Trophoblast cell (in vitro differentiated cells and primary cell): ENCODE measurements around the gene KANSL1.
A peak's percentile ranks its signal among the peaks of the same experiment; 100 is the strongest.

Experiments used
- DNase-seq, 2 donors: peaks; one replicate each; pipeline ENCODE4 v3.0.0-alpha.2; 2016
- H2AFZ ChIP-seq: 2 replicates; pipeline ENCODE4 v1.6.1; 2013; ENCODE audit warnings: low read length, moderate library complexity, mild to moderate bottlenecking; ENCODE audit not compliant: insufficient read depth, poor library complexity
- H2AK5ac ChIP-seq: 2 replicates; pipeline ENCODE4 v1.6.1; 2013; ENCODE audit warnings: mild to moderate bottlenecking, low read length
- H2BK120ac ChIP-seq: 2 replicates; pipeline ENCODE4 v1.6.1; 2013; ENCODE audit warnings: low read length, mild to moderate bottlenecking, moderate library complexity; ENCODE audit not compliant: insufficient read depth, poor library complexity
- H2BK12ac ChIP-seq: 2 replicates; pipeline ENCODE4 v1.6.1; 2013; ENCODE audit warnings: mild to moderate bottlenecking, low read length, moderate library complexity
- H2BK5ac ChIP-seq: 2 replicates; pipeline ENCODE4 v1.6.1; 2013; ENCODE audit warnings: low read length, low read depth, moderate library complexity, mild to moderate bottlenecking; ENCODE audit not compliant: poor library complexity
- H3K14ac ChIP-seq: 2 replicates; pipeline ENCODE4 v1.6.1; 2013; ENCODE audit warnings: mild to moderate bottlenecking, low read length
- H3K18ac ChIP-seq: 2 replicates; pipeline ENCODE4 v1.6.1; 2013; ENCODE audit warnings: mild to moderate bottlenecking, low read length
- H3K23ac ChIP-seq: 2 replicates; pipeline ENCODE4 v1.6.1; 2013; ENCODE audit warnings: low read length
- H3K27ac ChIP-seq: 2 replicates; pipeline ENCODE4 v1.5.1; 2013; ENCODE audit warnings: low read depth, mild to moderate bottlenecking, inconsistent platforms, low read length, moderate library complexity
- H3K27me3 ChIP-seq: 2 replicates; pipeline ENCODE4 v1.6.1; 2013; ENCODE audit warnings: inconsistent platforms, mild to moderate bottlenecking, low read length, moderate library complexity; ENCODE audit not compliant: insufficient read depth
- H3K36me3 ChIP-seq, 2 experiments: 1 replicate in 1 of 2; 2 replicates in 1 of 2; pipeline ENCODE4 v1.6.1; 2013; ENCODE audit warnings: low read length in 2 of 2, mild to moderate bottlenecking in 2 of 2, moderate library complexity in 1 of 2; ENCODE audit not compliant: insufficient read depth in 2 of 2, control insufficient read depth in 1 of 2
- H3K4ac ChIP-seq: 2 replicates; pipeline ENCODE4 v1.6.1; 2013; ENCODE audit warnings: low read depth, mild to moderate bottlenecking, low read length, moderate library complexity
- H3K4me1 ChIP-seq, 2 experiments: 1 replicate in 1 of 2; 2 replicates in 1 of 2; pipeline ENCODE4 v1.6.1; 2013; ENCODE audit warnings: low read length in 2 of 2, mild to moderate bottlenecking in 2 of 2, moderate library complexity in 1 of 2; ENCODE audit not compliant: insufficient read depth in 2 of 2, control insufficient read depth in 1 of 2
- H3K4me2 ChIP-seq: 2 replicates; pipeline ENCODE4 v1.6.1; 2013; ENCODE audit warnings: inconsistent platforms, mild to moderate bottlenecking, low read length, moderate library complexity
- H3K4me3 ChIP-seq: 2 replicates; pipeline ENCODE4 v1.5.1; 2013; ENCODE audit warnings: mild to moderate bottlenecking, low read depth, low read length, inconsistent platforms
- H3K79me1 ChIP-seq: one replicate; pipeline ENCODE4 v1.6.1; 2013; ENCODE audit warnings: low read length
- H3K79me2 ChIP-seq: 2 replicates; pipeline ENCODE4 v1.6.1; 2013; ENCODE audit warnings: low read length, mild to moderate bottlenecking; ENCODE audit not compliant: control insufficient read depth, insufficient read depth, poor library complexity
- H3K9ac ChIP-seq: 2 replicates; pipeline ENCODE4 v1.6.1; 2013; ENCODE audit warnings: mild to moderate bottlenecking, low read length
- H3K9me3 ChIP-seq: 2 replicates; pipeline ENCODE4 v1.6.1; 2013; ENCODE audit warnings: low read depth, mild to moderate bottlenecking, control low read depth, inconsistent platforms, low read length; ENCODE audit not compliant: insufficient read depth
- H4K12ac ChIP-seq: 2 replicates; pipeline ENCODE4 v1.6.1; 2013; ENCODE audit warnings: low read depth, mild to moderate bottlenecking, low read length, moderate library complexity
- H4K8ac ChIP-seq: 2 replicates; pipeline ENCODE4 v1.6.1; 2013; ENCODE audit warnings: low read depth, mild to moderate bottlenecking, low read length, moderate library complexity
- H4K91ac ChIP-seq: one replicate; pipeline ENCODE4 v1.6.1; 2013; ENCODE audit warnings: low read depth, mild to moderate bottlenecking, low read length, moderate library complexity
- WGBS: extraction: QIAGEN DNeasy Blood & Tissue Kit; methylation state at CpG from one replicate; pipeline ENCODE4 v1.1.7; 2013; ENCODE audit warnings: missing lambda C conversion rate; ENCODE audit not compliant: insufficient read length, insufficient coverage; ENCODE audit errors: extremely low coverage; 5-methylcytosine and 5-hydroxymethylcytosine counted together

KANSL1 gene

DNA sequence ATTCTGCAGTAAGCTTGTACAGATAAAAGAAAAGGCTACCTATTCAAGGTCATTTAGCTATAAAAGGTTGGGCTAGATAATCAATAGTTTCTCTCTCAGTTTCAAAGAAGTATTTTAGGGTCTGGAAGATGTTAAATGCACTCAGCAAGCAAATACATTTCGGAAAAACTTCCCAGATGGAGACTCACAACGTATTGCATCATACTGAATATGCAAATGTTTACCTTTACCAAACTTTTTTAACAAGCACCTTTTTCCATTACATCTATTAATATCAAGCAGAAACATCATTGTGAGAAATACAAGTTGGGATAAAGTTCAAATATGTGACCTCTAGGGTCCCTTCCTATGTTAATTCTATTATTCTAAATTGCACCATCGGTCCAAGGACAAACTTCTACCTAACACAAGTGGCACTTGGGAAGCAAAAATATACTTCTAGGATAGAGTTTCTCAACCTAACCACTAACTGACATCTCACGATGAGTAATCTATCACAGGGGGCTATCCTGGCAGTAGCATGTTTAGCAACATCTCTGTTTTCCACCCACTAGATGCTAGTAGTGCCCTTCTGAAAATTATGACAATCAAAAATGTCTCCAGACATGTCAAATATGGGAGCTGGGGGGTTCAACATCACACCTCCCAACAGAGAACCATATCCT is 14.5 kb downstream of the KANSL1 start:
- Histone ChIP-seq H4K91ac (no peak overlapping the region), H3K4ac (peak overlapping the region; percentile 84), H3K4me2 (no peak overlapping the region), H3K27me3 (no peaks in the 10 kb centered on the region), H3K4me3 (no peak overlapping the region), H3K79me2 (peaks cover 46% of the 10 kb centered on the region), H3K9me3 (no peaks in the 10 kb centered on the region), H2BK5ac (no peak overlapping the region), H2AFZ (no peak overlapping the region), H4K8ac (no peak overlapping the region), H3K14ac (no peak overlapping the region), H3K18ac (no peak overlapping the region), H3K9ac (no peak overlapping the region), H2BK12ac (no peak overlapping the region), H4K12ac (no peak overlapping the region), H2AK5ac (no peak overlapping the region), H3K4me1 (peaks cover 10 to 11% of the 10 kb centered on the region in 2 experiments), H3K27ac (no peak overlapping the region), H3K36me3 (peaks cover 4% of the 10 kb centered on the region in 2 experiments), H2BK120ac (no peak overlapping the region), H3K79me1 (no peaks in the 10 kb centered on the region), H3K23ac (no peak overlapping the region)
- no CpG with 5 or more reads among the region's 4 CpGs for WGBS
- DNase-seq: no peak

DNA sequence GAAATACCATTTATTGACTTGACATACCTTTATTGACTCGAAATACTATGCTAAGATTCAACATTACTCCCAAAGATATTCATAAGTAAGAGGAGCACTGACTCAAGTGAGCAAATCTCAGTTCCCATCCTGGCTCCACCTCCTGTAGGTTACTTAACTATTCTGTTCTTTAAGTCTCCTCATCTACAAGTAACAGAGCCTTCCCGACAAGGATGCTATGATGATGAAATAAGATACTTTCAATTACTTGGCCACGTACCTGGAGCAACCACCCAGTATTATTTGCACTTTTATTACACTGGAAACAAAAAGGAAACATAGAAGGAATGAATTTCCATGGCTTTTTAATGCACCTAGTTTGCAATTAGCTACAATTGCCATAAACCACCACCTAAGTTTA is 16.3 kb downstream of the KANSL1 start:
- Histone ChIP-seq H3K18ac (no peak overlapping the region), H2AK5ac (no peak overlapping the region), H3K9ac (no peak overlapping the region), H2BK12ac (no peak overlapping the region), H3K4me2 (no peak overlapping the region), H4K91ac (no peak overlapping the region), H3K9me3 (no peaks in the 10 kb centered on the region), H3K14ac (no peak overlapping the region), H4K8ac (no peak overlapping the region), H3K23ac (no peak overlapping the region), H2BK5ac (no peak overlapping the region), H3K79me2 (peaks cover 37% of the 10 kb centered on the region), H3K36me3 (peaks cover 4 to 5% of the 10 kb centered on the region in 2 experiments), H2AFZ (no peak overlapping the region), H4K12ac (no peak overlapping the region), H3K79me1 (no peaks in the 10 kb centered on the region), H3K4me3 (no peak overlapping the region), H3K4me1 (peaks cover 1 to 4% of the 10 kb centered on the region in 2 experiments), H2BK120ac (no peak overlapping the region), H3K27ac (no peak overlapping the region), H3K4ac (peak overlapping the region; percentile 96), H3K27me3 (no peaks in the 10 kb centered on the region)
- WGBS: no CpG with 5 or more reads among the region's 3 CpGs
- DNase-seq: no peak

DNA sequence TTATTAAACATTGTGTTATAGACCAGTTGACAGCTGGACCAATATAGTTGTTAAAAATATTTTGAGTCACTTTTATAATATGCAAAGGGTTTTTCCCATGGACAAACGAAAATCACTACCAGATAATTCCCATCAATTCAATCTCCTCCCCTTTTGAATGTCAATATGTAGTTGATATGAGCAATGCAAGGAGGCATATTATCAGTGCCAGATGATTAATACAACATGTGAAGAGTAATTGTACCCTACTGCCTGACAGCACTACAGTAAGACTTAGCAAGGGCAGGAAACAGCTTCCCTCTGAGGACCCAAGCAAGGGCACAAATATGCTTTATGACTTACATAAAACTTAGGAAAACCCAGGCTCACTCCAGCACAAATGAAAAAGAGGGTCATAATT is 17.3 kb downstream of the KANSL1 start:
- Histone ChIP-seq H2AK5ac (no peak overlapping the region), H3K9ac (no peak overlapping the region), H2AFZ (no peak overlapping the region), H3K23ac (no peak overlapping the region), H3K9me3 (no peaks in the 10 kb centered on the region), H3K4me3 (no peak overlapping the region), H3K27ac (no peak overlapping the region), H2BK5ac (no peak overlapping the region), H3K4me1 (peaks cover 1 to 4% of the 10 kb centered on the region in 2 experiments), H3K14ac (no peak overlapping the region), H4K12ac (no peak overlapping the region), H2BK12ac (no peak overlapping the region), H4K91ac (no peak overlapping the region), H4K8ac (no peak overlapping the region), H3K4me2 (no peak overlapping the region), H3K18ac (no peak overlapping the region), H3K79me2 (peaks cover 32% of the 10 kb centered on the region), H3K4ac (peak overlapping the region; percentile 99), H2BK120ac (no peak overlapping the region), H3K79me1 (no peaks in the 10 kb centered on the region), H3K36me3 (peaks cover 10 to 15% of the 10 kb centered on the region in 2 experiments), H3K27me3 (no peaks in the 10 kb centered on the region)
- DNase-seq: no peak
- WGBS: no CpG with 5 or more reads among the region's 1 CpG

DNA sequence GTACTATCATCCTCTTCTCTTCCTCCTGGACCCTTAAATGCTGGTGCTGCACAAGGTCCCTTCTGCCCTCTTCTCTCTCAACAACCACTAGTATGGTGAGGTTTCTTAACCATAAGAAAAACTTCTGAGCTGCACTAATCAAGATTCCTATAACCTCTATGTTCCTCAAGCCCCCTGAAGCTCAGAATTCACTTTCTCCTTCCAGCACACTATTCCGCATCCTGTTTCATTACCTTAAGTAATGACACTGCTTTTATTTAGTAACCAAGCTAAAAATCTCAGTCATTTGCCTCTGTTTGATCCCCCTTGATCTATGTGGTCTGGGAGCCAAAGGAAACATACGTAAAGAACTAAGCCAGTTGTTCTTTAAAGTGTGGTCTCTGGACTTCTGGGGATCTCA is 20.1 kb downstream of the KANSL1 start:
- Histone ChIP-seq H3K79me1 (no peaks in the 10 kb centered on the region), H2AFZ (no peak overlapping the region), H4K12ac (no peak overlapping the region), H3K18ac (no peak overlapping the region), H2BK12ac (no peak overlapping the region), H2BK120ac (no peak overlapping the region), H3K9me3 (no peaks in the 10 kb centered on the region), H2AK5ac (no peak overlapping the region), H3K36me3 (peaks cover 20 to 22% of the 10 kb centered on the region in 2 experiments), H3K79me2 (peaks cover 25% of the 10 kb centered on the region), H2BK5ac (no peak overlapping the region), H4K91ac (no peak overlapping the region), H3K9ac (no peak overlapping the region), H4K8ac (no peak overlapping the region), H3K27ac (no peak overlapping the region), H3K27me3 (no peaks in the 10 kb centered on the region), H3K4me1 (no peaks in the 10 kb centered on the region), H3K4me3 (no peak overlapping the region), H3K23ac (no peak overlapping the region), H3K4me2 (no peak overlapping the region), H3K4ac (peak overlapping the region; percentile 90), H3K14ac (no peak overlapping the region)
- DNase-seq: no peak
- WGBS: no CpG with 5 or more reads among the region's 2 CpGs
